Cardiac muscle cell (in vitro differentiated cells and primary cell): ENCODE data around the gene CHRNA7. TPM values are rescaled to one million over a fixed set of nuclear protein-coding genes. Genes with fewer than 3 reads are reported as not detected.

Experiments used
- DNase-seq, 2 donors: peaks; one replicate each; pipeline versions ENCODE4 v3.0.0 to v3.0.0-alpha.2; 2010 to 2017; ENCODE audit warnings: low read depth in 1 of 2, low spot score in 1 of 2
- H3K27ac ChIP-seq: fragments of 200-600 bp; sonication (generic); 2 replicates; pipeline ENCODE4 v1.5.1; 2016
- H3K27me3 ChIP-seq: fragments of 200-600 bp; sonication (generic); 2 replicates; pipeline ENCODE4 v1.6.0; 2016; ENCODE audit warnings: control low read depth
- H3K36me3 ChIP-seq: fragments of 200-600 bp; sonication (generic); 2 replicates; pipeline ENCODE4 v1.5.1; 2016; ENCODE audit warnings: control low read depth
- H3K4me1 ChIP-seq: fragments of 200-600 bp; sonication (generic); 2 replicates; pipeline ENCODE4 v1.8.1; 2017; ENCODE audit warnings: low read depth, mild to moderate bottlenecking, mixed run types
- H3K4me3 ChIP-seq: fragments of 200-600 bp; sonication (generic); 2 replicates; pipeline ENCODE4 v1.5.1; 2016; ENCODE audit warnings: mild to moderate bottlenecking
- H3K9me3 ChIP-seq: fragments of 200-600 bp; sonication (generic); 2 replicates; pipeline ENCODE4 v1.5.1; 2017; ENCODE audit warnings: low read depth, mild to moderate bottlenecking, control low read depth
- CTCF ChIP-seq: IDR thresholded peaks from 2 replicates; pipeline ENCODE4 v1.5.1; 2012; ENCODE audit warnings: low read depth, mild to moderate bottlenecking, low read length
- polyA plus RNA-seq: library from polyadenylated mRNA; unstranded; fragments of >200 nt; fragmentation: Nextera tagmentation; extraction: Ambion mirVana; gene quantifications from 2 replicates; pipeline ENCODE4 v1.2.1, GENCODE V29; 2016
- total RNA-seq: library from RNA; depleted of rRNA; stranded (reverse); fragments of >200 nt; gene quantifications from 2 replicates; pipeline ENCODE4 v1.2.3, GENCODE V29; 2016

The CHRNA7 gene
- total and polyA plus RNA-seq, 2 experiments from 2014 or later = 4.1 to 7.7 TPM

GRCh38 chr15:32096916-32097617, 66.8 kb downstream of the CHRNA7 start:
- DNase-seq = no peak
- peaks cover 1% of the 10 kb centered on the region for H3K4me1 ChIP-seq
- TF ChIP-seq CTCF = no peak
- no peaks in the 10 kb centered on the region for H3K27me3 ChIP-seq
- H3K9me3 ChIP-seq = no peaks in the 10 kb centered on the region
- no peaks in the 10 kb centered on the region for H3K36me3 ChIP-seq
- no peak overlapping the region for H3K4me3 ChIP-seq
- no peak overlapping the region for H3K27ac ChIP-seq

- DNase-seq = no peak
- H3K4me3 ChIP-seq = no peak overlapping the region
- no peak overlapping the region for H3K27ac ChIP-seq
- H3K36me3 ChIP-seq = no peaks in the 10 kb centered on the region
- TF ChIP-seq CTCF = no peak
- H3K9me3 ChIP-seq = no peaks in the 10 kb centered on the region
- H3K4me1 ChIP-seq = no peaks in the 10 kb centered on the region
- H3K27me3 ChIP-seq = no peaks in the 10 kb centered on the region
Observed at GRCh38 chr15:32098033-32098432, 67.7 kb downstream of the CHRNA7 start.

GRCh38 chr15:32099097-32099785, 68.9 kb downstream of the CHRNA7 start:
- no peak for TF ChIP-seq CTCF
- no peaks in the 10 kb centered on the region for H3K9me3 ChIP-seq
- H3K27me3 ChIP-seq = no peaks in the 10 kb centered on the region
- H3K36me3 ChIP-seq = no peaks in the 10 kb centered on the region
- no peak for DNase-seq
- H3K27ac ChIP-seq = no peak overlapping the region
- H3K4me1 ChIP-seq = no peaks in the 10 kb centered on the region
- H3K4me3 ChIP-seq = no peak overlapping the region

GRCh38 chr15:32099956-32100684, 69.8 kb downstream of the CHRNA7 start:
- Histone ChIP-seq H3K4me1 (no peaks in the 10 kb centered on the region), H3K27me3 (no peaks in the 10 kb centered on the region), H3K36me3 (no peaks in the 10 kb centered on the region), H3K9me3 (no peaks in the 10 kb centered on the region), H3K27ac (no peak overlapping the region), H3K4me3 (no peak overlapping the region)
- no peak for DNase-seq
- TF ChIP-seq CTCF = no peak

- no peaks in the 10 kb centered on the region for H3K27me3 ChIP-seq
- no peak overlapping the region for H3K27ac ChIP-seq
- no peaks in the 10 kb centered on the region for H3K9me3 ChIP-seq
- DNase-seq = no peak
- TF ChIP-seq CTCF = no peak
- peaks cover 4% of the 10 kb centered on the region for H3K4me1 ChIP-seq
- no peaks in the 10 kb centered on the region for H3K36me3 ChIP-seq
- H3K4me3 ChIP-seq = no peak overlapping the region
Observed at GRCh38 chr15:32104061-32104995, 74.0 kb downstream of the CHRNA7 start.
